CD1c-positive myeloid dendritic cell (primary cell): ENCODE measurements around the gene DDR1.
A peak's percentile ranks its signal among the peaks of the same experiment; 100 is the strongest.
"Not testable (repeated sequence)": the region's sequence is repeated elsewhere in the genome, so short reads cannot be mapped to it uniquely, and the experiment has no call there.

Source experiments
- DNase-seq: peaks from one replicate; pipeline ENCODE4 v3.0.0-alpha.2; 2016; ENCODE audit errors: extremely low spot score

The DDR1 gene

DNA sequence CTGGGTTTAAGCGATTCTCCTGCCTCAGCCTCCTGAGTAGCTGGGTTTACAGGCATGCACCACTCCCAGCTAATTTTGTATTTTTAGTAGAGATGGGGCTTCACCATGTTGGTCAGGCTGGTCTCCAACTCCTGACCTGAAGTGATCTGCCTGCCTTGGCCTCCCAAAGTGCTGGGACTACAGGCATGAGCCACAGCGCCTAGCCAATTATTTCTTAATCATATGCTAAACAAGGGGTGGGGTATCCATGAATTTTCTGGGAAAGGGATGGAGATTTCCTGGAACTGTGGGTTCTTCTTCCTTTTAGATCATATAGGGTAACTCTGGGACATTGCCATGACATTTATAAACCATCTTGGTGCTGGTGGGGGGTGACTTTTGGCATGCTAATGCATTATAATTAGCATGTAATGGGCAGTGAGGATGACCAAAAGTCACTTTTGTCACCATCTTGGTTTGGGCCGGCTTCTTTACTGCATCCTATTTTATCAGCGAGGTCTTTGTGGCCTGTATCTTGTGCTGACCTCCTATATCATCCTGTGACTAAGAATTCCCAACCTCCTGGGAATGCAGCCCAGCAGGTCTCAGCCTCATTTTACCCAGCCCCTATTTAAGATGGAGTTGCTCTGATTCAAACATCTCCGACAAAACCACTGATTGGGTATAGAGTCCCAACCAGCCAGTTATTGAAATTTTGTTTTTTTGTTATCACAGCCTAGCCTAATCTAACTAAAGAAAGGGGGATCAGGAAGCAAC is 29.9 kb upstream of the DDR1 start:
- DNase-seq = no peak

DNA sequence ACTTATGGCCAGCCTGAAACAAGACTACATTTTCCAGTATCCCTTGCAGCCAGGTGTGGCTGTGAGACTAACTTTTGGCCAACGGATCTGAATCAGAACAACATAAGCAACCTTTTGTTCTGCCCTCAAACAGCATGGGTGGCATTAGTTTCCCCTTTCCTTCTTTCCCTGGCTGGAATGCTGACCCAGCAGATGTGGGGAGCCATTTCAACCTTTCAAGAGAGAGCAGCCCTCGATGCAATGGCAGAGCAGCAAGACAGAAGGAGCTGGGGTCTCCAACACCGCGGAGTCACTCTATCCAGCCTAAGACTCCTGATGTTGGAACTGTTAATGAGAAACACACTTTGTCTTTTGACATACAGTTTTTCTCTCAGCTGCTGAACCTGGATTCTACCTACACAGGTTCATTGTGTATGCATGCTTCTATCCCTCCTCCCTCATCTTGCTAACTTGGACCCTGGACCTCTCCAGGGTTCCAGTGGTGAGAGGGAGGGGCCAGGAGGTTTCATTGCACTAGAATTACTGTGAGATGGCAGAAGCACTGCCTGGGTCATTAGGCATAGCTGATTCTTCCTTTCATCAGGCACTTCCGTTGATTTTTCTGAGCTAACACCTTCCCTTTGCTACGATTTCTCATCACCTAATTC is 28.8 kb upstream of the DDR1 start:
- no peak for DNase-seq

DNA sequence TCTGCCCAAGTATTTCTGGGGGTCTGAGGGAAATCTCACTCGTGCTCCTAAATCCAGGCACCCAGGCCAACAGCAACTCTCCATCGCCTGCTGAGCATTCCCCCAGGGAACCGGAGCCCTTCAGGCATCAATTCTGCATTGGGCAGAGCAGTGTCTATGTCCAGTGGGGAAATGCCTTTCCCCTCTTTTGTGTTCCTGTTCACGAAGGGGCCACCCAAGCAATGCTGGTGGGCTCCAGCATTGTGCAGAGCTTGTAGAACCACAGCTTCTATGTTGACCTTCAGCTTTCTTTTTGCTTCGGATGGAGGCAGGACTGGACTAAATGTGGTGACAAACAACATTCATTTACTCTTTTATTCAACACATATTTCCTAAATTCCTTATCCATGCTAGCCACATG is 27.2 kb upstream of the DDR1 start:
- DNase-seq = no peak

DNA sequence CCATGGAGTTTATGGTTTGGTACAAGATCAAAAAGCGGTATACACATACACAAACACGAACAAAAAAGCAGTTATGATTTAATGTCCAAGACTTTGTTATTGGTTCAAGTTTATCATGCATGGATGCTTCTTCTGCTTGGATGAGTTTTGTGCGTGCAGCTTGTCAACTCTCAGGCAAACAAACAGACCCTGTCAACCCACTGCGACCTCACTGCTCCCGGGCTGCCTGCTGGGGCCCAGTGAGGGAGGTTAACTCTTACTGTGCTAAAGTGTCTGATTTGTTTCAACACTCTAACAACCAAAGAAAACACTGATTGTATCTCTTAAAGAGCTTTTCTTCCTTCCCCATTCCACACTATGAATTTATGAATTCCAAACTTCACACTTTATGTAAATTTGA is 26.8 kb upstream of the DDR1 start:
- DNase-seq = no peak

DNA sequence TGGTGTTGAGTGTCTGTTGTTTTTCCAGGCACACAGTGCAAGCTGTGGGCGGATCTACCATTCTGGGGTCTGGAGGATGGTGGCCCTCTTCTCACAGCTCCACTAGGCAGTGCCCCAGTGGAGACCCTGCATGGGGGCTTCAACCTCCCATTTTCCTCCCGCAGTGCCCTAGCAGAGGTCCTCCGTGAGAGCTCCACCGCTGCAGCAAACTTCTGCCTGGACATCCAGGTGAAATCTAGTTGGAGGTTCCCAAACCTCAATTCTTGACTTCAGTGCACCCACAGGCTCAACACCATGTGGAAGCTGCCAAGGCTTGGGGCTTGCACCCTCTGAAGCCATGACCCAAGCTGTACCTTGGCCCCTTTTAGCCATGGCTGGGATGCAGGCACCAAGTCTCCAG is 24.6 kb upstream of the DDR1 start:
- not testable (repeated sequence) for DNase-seq

DNA sequence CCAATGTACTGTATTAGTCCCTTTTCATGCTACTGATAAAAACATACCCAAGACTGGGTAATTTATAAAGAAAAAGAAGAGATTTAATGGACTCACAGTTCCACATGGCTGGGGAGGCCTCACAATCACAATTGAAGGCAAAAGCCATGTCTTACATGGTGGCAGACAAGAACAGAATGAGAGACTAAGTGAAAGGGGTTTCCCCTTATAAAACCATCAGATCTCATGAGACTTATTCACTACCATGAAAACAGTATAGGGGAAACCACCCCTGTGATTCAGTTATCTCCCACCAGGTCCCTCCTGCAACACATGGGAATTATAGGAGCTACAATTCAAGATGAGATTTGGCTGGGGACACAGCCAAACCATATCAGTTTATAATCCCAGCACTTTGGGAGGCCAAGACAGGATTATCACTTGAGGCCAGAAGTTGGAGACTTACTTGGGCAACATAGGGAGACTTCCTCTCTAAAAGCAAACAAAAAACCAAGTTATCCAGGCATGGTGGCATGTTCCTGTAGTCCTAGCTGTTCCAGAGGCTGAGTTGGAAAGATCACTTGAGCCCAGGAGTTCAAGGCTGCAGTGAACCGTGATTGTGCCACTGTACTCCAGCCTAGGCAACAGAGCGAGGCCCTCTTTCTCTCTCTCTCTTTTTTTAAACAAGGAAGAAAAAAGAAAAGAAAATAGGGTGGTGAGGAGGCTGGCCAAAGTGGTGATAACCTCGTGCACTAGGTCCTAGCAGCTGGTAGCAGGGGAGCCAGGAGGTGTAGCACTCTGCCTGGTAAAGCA is 22.9 kb upstream of the DDR1 start:
- no peak for DNase-seq

DNA sequence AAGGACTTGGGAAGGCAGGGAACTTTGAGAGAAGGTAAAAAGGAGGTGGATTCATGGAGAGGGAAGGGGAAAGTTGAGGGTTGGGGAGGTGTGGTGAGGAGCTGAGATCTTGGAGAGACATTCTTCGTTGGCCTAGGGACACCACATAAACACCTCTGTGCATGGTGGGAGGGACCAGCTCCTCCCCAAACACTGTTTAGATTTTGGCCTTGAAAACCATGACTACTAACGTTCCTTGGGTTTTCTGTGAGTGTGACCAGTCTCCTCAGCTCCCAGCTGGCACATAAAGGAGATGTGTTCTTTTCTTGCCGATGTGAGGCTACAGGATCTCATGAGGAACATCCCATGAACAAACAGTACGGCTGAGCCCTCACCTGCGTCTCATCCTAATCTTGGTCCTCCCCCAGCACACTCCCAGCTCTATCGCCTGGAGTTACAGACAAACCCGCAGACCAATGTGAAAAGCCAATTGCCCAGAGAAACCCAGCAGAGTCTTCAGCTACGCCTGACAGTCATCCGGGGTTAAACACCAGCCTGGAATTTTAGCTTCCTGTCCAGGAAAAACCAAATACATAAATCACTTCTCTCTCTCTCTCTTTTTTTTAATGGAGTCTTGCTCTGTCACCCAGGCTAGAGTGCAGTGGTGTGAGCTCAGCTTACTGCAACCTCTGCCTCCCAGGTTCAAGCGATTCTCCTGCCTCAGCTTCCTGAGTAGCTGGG is 22.0 kb upstream of the DDR1 start:
- DNase-seq = no peak

DNA sequence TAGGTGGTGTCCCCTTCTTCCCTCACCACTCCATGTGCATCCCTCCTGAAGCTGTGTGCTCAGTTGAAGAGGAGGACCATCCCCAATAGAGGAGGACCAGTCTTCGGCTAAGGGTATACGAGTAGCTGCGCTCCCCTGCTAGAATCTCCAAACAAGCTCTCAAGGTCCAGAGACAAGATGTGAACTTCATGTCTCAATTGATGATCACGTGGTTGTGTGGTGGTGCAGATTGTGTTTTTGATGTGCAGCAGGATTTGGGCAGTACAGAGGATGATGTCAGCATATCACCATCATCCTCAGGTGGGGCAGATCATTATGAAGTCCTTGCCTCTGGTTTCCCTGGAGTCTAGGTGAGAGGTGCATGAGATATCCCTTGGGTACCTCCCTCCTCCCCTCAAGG is 20.0 kb upstream of the DDR1 start:
- no peak for DNase-seq

DNA sequence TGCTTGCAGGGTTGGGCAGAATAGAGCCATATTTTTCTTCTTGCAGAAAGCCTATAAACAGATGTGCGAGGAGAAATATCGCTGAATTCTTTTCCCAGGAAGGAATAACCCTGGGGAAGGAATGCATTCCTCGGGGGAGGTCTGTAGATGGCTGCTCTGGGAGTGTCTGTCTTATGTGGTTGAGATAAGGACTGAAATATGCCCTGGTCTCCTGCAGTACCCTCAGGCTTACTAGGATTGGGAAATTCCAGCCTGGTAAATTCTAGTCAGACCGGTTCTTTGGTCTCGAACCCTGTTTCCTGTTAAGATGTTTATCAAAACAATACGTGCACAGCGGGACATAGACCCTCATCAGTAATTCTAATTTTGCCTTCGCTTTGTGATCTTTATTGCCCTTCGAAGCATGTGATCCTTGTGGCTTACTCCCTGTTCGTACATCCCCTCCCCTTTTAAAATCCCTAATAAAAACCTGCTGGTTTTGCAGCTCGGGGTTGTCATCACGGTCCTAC is 15.0 kb upstream of the DDR1 start:
- DNase-seq = not testable (repeated sequence)

DNA sequence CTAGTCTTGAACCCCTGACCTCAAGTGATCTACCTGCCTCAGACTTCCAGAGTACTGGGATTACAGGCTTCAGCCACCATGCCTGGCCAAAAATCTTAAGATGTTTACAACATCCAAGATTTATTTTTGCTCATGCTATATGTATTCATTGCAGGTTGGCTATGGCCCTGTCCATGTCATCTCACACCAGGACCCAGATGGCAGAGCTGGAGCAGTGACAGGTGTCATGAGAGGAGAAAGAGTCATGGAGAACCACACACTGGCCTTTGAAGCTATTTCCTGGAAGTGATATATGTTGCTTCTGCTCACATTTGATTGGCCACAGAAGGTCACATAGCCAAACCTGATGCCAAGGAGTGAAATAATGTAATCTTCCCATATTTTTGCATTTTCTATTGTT is 13.8 kb upstream of the DDR1 start:
- no peak for DNase-seq

DNA sequence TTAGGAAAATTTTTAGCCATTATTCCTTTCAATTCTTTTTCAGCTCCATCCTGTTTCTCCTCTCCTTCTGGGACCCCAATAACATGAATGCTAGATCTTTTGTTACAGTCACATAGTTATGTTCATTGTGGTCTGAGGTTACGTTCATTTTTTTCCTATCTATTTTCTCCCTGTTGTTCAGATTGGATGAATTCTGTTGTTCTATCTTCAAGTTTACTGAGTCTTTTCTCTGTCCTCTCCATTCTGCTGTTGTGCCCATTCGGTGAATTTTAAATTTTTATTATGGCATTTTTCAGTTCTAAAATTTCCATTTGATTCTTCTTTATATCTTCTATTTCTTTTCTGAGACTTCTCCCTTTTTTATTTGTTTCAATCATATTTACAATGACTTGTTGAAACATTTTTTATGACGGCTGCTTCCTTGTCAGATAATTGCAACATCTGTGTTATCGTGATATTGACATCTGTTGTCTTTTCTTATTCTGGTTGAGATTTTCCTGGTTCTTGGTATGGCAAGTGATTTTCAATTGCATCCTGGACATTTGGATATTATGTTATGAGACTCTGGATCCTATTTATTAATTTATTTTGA is 12.6 kb upstream of the DDR1 start:
- no peak for DNase-seq

DNA sequence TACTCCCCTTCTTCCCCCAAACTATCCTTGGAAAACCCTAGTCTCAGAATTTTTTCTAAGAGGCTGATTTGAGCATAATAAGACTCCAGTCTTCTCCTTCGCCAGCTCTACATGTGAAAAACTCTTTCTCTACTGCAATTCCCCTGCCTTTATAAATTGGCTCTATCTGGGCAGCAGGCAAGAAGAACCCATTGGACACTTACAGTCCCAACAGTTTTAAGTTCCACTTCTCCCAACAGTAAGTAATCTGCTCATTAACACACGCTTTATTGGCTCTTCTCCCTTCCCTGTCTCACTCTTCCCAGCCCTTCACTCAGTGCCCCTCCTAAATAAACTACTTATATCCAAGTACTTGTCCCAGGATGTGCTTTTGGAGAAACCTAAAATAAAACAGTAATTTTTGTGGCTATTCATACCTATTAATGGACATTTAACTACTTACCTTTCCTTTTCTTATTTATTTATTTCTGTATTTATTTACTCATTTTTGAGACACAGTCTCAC is 11.1 kb upstream of the DDR1 start:
- DNase-seq = no peak

DNA sequence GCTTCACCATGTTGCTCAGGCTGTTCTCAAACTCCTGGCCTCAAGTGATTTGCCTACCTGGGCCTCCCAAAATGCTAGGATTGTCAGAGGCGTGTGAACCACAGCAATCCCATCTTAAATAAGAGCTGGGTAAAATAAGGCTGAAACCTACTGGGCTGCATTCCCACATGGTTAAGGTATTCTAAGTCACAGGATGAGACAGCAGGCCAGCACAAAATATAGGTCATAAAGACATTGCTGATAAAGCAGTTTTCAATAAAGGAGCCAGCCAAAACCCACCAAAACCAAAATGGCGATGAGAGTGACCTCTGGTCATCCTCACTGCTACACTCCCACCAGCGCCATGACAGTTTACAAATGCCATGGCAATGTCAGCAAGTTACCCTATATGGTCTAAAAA is 10.5 kb upstream of the DDR1 start:
- not testable (repeated sequence) for DNase-seq

DNA sequence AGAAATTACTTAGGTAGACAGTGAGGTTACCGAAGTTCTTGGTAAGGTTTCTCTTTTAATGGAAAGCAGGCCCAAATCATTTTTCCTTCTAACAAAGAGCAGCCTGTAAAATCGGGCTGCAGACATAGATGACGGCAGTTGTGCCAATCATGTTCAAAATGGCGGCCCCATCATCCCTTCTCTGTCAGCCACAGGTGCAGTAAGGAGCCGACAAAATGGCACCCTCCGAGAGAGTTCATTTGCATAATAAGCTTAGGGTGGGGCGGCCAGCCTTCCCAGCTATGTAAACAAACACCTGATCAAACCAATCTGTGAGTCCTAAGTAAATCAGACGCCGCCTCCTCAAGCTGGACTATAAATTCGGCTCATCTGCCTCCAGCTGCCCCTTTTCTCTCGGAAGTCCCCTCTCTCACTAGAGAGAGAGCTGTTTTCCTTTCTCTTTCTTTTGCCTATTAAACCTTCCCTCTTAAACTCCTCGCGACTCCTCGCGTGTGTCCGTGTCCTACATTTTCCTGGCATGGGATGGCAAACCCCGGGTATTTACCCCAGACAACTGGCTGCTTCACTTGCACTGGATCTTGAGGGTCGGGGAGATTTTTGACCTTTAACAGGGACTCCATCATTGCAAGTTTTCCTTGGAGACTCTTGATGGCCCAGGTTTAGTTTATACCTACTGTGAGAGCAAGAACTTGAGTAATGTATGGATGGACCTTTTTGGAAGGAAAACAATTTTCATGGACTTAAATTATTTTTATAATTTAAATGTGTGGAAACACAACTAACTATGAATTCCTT is 8.9 kb upstream of the DDR1 start:
- DNase-seq = no peak

DNA sequence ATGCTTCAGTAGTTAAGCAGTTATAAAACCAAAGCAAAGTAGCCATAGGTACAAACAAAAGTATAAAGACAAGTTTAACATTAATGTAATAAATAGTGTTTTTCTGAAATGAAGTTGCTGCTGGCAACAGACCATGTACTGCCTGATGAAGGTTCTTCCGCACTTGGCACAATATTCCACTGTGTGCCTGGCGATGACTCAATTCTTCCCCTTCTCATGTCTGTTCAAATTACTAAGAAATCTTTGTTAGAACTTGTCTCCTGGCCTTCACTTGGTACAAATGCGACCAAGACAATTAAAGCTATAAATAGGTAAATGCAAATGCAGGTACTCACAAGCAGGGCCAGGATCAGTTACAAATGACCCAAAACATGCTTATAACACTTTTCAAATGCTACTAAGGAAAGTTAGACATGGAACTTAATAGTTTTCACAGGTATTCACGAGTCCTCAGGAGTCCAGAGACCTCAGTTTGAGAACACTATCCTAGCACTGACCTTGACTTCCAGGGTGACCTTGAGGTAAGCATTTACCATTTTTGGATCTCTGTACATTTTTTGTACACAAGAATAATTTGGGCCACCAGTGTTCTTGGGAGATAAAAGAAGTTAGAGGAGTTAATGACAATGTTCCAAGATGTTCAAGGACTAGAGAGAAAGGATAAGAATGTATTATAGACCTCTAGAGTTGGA is 8.1 kb upstream of the DDR1 start:
- no peak for DNase-seq

DNA sequence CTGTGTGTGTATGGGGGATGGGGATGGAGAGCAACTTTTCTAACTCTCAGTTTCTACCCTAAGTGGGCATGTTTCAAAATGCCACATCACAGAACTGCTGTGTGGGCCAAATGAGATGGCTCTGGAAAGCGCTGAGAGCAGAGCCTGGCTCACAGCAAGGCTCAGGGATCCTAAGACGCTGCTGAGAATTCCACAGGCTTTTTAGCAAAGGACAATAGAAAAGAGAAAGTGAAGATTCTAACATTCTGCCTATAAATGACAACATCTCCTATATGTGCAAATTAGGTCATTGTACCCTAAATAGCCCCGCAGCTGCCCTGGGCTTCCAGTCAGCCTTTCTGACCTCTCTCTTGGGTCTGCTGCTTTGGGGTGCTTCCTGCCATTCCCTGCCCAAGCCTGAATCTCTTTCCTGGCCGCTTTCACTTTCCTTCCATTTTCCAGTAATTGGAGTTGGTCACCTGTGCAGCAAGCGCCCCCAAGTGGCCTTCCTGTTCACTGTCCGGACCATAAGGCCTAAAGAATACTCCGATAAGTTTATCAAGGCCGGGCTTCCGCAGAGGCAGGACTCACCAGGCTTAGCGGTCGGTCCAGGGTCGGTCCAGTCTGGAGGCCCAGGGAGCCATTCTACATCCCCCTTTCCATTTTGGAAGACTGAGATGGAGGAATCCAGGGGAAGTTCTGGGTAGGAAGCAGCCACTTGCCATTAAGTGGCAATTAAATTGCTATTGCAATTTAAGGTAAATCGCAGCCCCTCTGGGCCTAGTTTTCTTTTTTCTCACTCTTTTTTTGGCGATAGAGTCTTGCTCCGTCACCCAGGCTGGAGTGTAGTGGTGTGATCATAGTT is 6.7 kb upstream of the DDR1 start:
- peak; percentile 77 for DNase-seq

DNA sequence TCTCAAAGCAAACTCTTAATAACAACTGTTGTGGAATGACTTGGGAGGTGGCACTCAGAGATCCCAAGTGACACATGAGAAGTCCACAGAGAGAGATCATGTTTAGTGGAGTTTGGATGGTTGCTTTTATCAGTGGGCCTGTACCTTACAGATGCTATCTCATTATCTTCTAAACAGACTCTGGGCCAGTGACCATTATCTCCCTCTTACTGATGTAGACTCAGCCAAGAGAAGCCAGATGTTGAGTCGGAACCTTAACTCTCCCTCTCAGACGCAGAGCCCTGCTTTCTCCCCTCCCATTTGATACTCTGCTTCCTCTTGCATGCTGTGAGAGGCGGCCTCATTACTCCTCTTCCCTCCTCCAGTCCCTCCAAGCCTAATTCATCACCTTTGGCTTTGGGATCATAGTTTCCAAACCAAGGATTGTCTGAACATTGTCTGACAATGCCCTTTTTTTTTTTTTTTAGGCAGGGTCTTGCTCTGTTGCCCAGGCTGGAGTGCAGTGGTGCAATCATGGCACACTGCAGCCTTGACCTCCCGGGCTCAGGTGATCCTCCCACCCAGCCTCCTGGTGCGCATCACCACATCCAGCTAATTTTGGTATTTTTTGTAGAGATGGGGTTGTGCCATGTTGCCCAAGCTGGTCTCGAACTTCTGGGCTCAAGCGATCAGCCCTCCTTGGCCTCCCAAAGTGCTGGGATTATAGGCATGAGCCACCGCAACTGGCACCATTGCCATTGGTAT is 4.5 kb upstream of the DDR1 start:
- no peak for DNase-seq

DNA sequence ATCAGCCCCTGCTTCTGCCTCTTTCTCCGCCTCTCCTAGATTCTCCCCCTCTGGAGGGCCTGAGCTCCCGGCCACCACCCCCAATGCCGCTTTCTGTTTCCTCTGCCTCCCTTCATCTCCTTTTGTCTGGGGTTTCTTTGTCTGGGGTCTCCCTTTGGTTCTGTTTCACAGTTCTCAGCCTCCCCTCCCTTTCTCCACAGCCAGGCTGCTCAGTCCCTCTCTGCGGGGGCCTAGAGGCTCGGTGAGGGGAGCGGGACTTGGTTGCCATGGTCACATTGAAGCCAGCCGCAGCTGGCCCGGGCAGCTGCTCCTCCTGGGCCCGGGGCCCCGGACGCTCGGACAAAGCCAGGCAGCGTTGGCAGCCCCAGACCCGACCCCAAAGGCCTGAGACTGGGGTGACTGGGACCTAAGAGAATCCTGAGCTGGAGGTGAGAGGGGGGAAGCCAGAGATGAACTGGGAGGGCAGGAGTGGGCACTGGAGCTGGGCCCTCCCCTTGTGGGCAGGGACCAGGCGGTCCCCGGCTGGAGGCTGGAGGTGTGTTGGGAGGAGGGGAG is 3.5 kb upstream of the DDR1 start:
- DNase-seq = no peak
